ENCODE results near the gene FZD10.

The FZD10 gene

DNA sequence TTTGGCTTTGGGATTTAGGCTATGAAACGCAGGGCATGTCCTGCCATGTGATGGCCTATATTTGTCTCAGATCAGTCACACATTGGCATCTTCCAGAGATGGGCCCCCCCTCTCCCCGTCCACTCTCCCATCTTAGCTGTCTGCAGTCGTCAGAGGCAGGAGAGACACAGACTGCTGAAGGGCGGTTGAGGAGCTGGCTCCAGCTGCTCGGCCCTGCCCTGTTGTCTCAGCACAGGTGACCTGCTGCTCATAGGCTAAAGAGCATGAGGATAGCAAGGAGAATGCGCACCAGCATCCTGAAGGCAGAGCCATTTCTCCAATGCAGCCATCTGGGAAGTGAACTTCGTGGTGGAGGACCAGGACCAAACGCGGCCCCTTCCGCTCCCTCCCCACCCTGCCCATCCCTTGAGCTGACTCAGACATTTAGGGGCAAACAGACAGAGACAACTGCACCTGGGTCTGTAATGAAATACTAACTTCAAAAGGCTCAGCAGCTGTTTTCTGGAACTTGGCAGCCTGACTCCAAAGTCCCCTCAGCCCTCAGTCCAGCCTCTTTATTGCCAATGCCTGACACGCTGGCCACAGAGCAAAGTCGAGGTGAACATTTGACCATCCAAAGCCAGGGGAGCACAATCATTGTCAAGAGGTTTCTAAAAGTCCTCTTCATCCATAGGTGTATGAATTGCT is 22.3 kb downstream of the FZD10 start:
- no peak overlapping the region for H3K4me2 ChIP-seq (ENCODE audit: low read depth, low read length)

DNA sequence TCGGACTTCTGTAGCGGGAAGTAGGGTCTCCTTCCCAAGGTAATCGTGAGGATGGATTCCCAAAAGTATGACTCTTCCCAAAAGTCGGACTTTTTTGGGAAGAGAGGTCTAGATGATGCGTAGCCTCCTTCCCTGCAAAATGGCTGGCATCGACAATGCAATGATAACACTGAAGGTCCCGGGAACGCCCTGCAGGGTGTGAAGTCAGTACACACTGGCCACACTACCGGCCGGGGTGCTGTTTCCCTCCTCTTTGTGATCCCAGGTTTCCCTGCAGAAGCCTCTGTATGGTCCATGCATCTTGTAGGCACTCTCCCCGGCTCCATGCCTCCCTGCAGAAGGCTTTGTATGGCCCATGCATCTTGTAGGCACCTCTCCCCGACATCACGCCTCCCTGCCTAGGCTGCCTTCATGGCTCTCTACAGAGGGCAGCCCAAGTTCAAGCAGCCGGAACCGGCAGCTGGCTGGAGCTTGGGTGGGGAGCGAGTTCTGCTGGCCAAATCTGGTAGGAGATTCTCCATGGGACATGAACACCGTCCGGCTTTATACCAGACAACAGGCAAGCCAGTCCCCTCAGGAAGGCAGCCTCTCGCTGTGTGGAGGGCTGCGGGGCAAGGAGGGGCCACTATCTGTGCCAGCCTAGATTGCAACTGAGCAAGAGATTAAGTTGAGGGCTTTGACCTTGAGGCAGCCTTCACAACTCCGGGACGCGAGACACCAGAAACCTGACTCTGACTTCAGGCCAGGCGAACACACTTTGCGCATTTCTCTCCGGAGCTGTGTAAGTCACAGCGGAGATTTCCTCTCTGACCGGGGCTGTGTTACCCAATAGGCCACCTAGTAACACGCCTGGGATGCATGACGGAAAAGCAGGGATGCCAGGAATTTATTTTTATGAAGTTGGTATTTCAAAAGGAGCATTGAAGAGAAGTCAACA is 23.5 kb downstream of the FZD10 start:
- H3K9me3 ChIP-seq (replicated peaks; ENCODE audit: insufficient read depth, low read length), result no peaks in the 10 kb centered on the region
- H3K27me3 ChIP-seq (replicated peaks; ENCODE audit: insufficient read depth, low read length), result no peaks in the 10 kb centered on the region
- H3K27ac ChIP-seq (ENCODE audit: low read length), result no peak overlapping the region
- no peaks in the 10 kb centered on the region for H3K9me2 ChIP-seq (replicated peaks; ENCODE audit: insufficient read depth, low read length)
- TF ChIP-seq, protein P1, sequence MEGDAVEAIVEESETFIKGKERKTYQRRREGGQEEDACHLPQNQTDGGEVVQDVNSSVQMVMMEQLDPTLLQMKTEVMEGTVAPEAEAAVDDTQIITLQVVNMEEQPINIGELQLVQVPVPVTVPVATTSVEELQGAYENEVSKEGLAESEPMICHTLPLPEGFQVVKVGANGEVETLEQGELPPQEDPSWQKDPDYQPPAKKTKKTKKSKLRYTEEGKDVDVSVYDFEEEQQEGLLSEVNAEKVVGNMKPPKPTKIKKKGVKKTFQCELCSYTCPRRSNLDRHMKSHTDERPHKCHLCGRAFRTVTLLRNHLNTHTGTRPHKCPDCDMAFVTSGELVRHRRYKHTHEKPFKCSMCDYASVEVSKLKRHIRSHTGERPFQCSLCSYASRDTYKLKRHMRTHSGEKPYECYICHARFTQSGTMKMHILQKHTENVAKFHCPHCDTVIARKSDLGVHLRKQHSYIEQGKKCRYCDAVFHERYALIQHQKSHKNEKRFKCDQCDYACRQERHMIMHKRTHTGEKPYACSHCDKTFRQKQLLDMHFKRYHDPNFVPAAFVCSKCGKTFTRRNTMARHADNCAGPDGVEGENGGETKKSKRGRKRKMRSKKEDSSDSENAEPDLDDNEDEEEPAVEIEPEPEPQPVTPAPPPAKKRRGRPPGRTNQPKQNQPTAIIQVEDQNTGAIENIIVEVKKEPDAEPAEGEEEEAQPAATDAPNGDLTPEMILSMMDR (IDR thresholded peaks at IDR 0.05; ENCODE audit: low read length), result no peak
- TF ChIP-seq EZH2 (optimal IDR thresholded peaks at IDR 0.05; ENCODE audit: low read depth, low read length) (no peak), EZH2phosphoT487 (IDR thresholded peaks at IDR 0.05; ENCODE audit: low read length) (no peak)
- no peaks in the 10 kb centered on the region for H3F3A ChIP-seq (ENCODE audit: insufficient read depth, low read length)
- H3K4me3 ChIP-seq (ENCODE audit: low read length), result no peak overlapping the region
- H3K4me1 ChIP-seq (ENCODE audit: low read length), result no peaks in the 10 kb centered on the region
- no peak overlapping the region for H3K4me2 ChIP-seq (ENCODE audit: low read depth, low read length)
- DNase-seq, result no peak
- no peaks in the 10 kb centered on the region for H3K36me3 ChIP-seq (replicated peaks; ENCODE audit: insufficient read depth, low read length)
- H4K20me1 ChIP-seq (ENCODE audit: insufficient read depth, low read length), result no peaks in the 10 kb centered on the region
- H2AFZ ChIP-seq (ENCODE audit: low read length), result no peak overlapping the region
- H3K79me2 ChIP-seq (ENCODE audit: low read length), result no peaks in the 10 kb centered on the region
- no peak overlapping the region for H3K9ac ChIP-seq (ENCODE audit: low read length)

More for the DNA sequence above, 22.3 kb downstream of the FZD10 start:
- H2AFZ ChIP-seq (ENCODE audit: low read length), result no peak overlapping the region
- no peak overlapping the region for H3K27ac ChIP-seq (ENCODE audit: low read length)
- H3K36me3 ChIP-seq (replicated peaks; ENCODE audit: insufficient read depth, low read length), result no peaks in the 10 kb centered on the region
- no peak overlapping the region for H3K9ac ChIP-seq (ENCODE audit: low read length)
- no peaks in the 10 kb centered on the region for H3K27me3 ChIP-seq (replicated peaks; ENCODE audit: insufficient read depth, low read length)
- H4K20me1 ChIP-seq (ENCODE audit: insufficient read depth, low read length), result no peaks in the 10 kb centered on the region
- no peaks in the 10 kb centered on the region for H3K9me2 ChIP-seq (replicated peaks; ENCODE audit: insufficient read depth, low read length)
- no peak for TF ChIP-seq EZH2phosphoT487 (IDR thresholded peaks at IDR 0.05; ENCODE audit: low read length)
- TF ChIP-seq, protein P1 (IDR thresholded peaks at IDR 0.05; ENCODE audit: low read length), result no peak
- TF ChIP-seq EZH2 (optimal IDR thresholded peaks at IDR 0.05; ENCODE audit: low read depth, low read length), result no peak
- DNase-seq, result no peak
- H3K79me2 ChIP-seq (ENCODE audit: low read length), result no peaks in the 10 kb centered on the region
- no peak overlapping the region for H3K4me3 ChIP-seq (ENCODE audit: low read length)
- no peaks in the 10 kb centered on the region for H3K9me3 ChIP-seq (replicated peaks; ENCODE audit: insufficient read depth, low read length)
- no peaks in the 10 kb centered on the region for H3F3A ChIP-seq (ENCODE audit: insufficient read depth, low read length)
- H3K4me1 ChIP-seq (ENCODE audit: low read length), result no peaks in the 10 kb centered on the region

DNA sequence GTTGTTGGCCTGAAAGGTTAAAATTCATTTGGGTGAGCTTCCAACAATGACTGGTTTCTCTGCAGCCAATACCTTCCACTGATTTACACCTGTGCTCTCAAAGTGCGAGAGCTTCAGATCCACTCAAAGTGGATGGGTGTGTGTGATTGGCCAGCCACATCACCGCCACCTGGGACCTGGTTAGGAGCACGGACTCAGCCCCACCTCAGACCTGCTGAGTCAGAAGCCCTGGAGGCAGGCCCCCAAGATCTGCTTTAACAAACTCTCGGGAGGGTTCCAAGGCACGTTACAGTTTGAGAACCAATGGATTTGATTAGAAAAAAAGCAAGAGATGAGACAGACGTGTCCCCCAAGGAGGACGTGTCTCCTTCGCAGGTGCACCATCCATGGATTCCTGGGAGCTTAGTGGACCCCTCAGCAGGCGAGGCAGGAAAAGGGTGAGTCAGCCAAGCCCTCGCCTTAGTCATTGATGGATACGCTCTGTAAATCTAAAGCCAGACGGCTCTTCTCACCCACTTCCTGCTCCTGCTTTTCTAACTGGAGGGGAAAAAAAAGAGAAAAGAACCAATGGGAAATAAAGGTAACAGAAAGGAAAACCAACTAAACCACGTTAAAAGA is 24.5 kb downstream of the FZD10 start:
- no peaks in the 10 kb centered on the region for H3K27me3 ChIP-seq (replicated peaks; ENCODE audit: insufficient read depth, low read length)
- H3K9ac ChIP-seq (ENCODE audit: low read length), result no peak overlapping the region
- no peaks in the 10 kb centered on the region for H3K79me2 ChIP-seq (ENCODE audit: low read length)
- H4K20me1 ChIP-seq (ENCODE audit: insufficient read depth, low read length), result no peaks in the 10 kb centered on the region
- no peaks in the 10 kb centered on the region for H3K36me3 ChIP-seq (replicated peaks; ENCODE audit: insufficient read depth, low read length)
- no peak for TF ChIP-seq EZH2phosphoT487 (IDR thresholded peaks at IDR 0.05; ENCODE audit: low read length)
- TF ChIP-seq EZH2 (optimal IDR thresholded peaks at IDR 0.05; ENCODE audit: low read depth, low read length), result no peak
- TF ChIP-seq, protein P1 (IDR thresholded peaks at IDR 0.05; ENCODE audit: low read length), result no peak
- no peaks in the 10 kb centered on the region for H3K9me2 ChIP-seq (replicated peaks; ENCODE audit: insufficient read depth, low read length)
- H3K4me3 ChIP-seq (ENCODE audit: low read length), result no peak overlapping the region
- H3F3A ChIP-seq (ENCODE audit: insufficient read depth, low read length), result no peaks in the 10 kb centered on the region
- no peak overlapping the region for H3K27ac ChIP-seq (ENCODE audit: low read length)
- H3K9me3 ChIP-seq (replicated peaks; ENCODE audit: insufficient read depth, low read length), result no peaks in the 10 kb centered on the region
- no peak for DNase-seq
- H2AFZ ChIP-seq (ENCODE audit: low read length), result no peak overlapping the region
- H3K4me1 ChIP-seq (ENCODE audit: low read length), result no peaks in the 10 kb centered on the region
- H3K4me2 ChIP-seq (ENCODE audit: low read depth, low read length), result no peak overlapping the region

Data from MM.1S (cell line).